ENCODE results near the gene OPN4.
A peak's percentile ranks its signal among the peaks of the same experiment; 100 is the strongest.

The OPN4 gene

GRCh38 chr10:86708783-86709380 is 54.5 kb downstream of the OPN4 start:
- no peak for ATAC-seq (replicated peaks)

DNA sequence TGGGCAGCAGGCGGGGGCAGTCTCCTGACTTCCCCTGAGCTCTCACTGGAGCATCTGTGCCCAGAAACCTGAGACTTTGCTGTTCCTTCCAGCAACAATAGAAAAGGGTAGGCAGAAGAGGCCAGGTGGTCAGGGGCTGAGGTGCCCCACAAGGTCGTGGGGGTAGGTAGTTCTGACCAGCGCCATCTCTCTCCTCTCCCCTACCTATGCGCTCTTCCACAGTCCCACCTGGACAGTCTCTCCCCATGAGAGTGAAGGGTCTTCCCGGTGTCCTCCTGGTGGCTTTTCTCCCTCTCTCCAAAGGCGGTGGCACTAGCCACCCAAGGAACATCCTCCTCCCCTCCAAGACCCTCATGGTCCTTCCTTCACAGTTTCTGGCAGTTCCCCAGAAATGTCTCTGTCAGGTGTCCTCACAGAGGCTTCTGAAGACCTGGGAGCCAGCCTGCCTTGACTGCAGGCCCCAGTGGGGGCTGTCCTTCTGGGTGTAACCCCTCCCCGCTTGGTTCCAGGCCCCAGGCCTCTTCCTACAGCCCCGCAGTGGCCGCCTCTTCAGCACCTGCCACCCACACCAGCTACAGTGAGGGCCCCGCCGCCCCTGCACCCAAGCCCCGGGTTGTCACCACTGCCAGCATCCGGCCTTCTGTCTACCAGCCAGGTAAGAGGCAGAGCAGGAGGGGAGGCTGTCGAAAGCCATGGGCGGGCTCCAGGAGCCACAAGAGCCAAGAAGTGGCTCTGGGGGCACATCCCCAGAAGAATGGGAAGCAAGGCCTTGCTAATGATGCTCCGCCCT is 55.2 kb downstream of the OPN4 start:
- Mint-ChIP-seq H3K9me3 (peaks cover 0 to 1% of the 10 kb centered on the region in 2 donors), H3K36me3 (ENCODE audit: insufficient read depth) (peaks cover 5% of the 10 kb centered on the region), H3K4me1 (ENCODE audit: low read depth in 2 of 2) (peaks cover 6 to 13% of the 10 kb centered on the region in 2 donors), H3K27me3 (no peaks in the 10 kb centered on the region), H3K27ac (peak overlapping the region; percentile 87 to 95), H3K4me3 (peak overlapping the region; percentile 71 to 75)
- DNase-seq (no peak), ATAC-seq (replicated peaks) (no peak)

More at GRCh38 chr10:86708783-86709380, 54.5 kb downstream of the OPN4 start:
- no peaks in the 10 kb centered on the region for H3K27me3 Mint-ChIP-seq
- no peak overlapping the region for H3K4me3 Mint-ChIP-seq
- H3K36me3 Mint-ChIP-seq (ENCODE audit: insufficient read depth) = peaks cover 5% of the 10 kb centered on the region
- H3K4me1 Mint-ChIP-seq (ENCODE audit: low read depth in 2 of 2) = peaks cover 6 to 13% of the 10 kb centered on the region in 2 donors
- H3K27ac Mint-ChIP-seq = no peak overlapping the region
- DNase-seq = no peak
- H3K9me3 Mint-ChIP-seq = peaks cover 0 to 1% of the 10 kb centered on the region in 2 donors

DNA sequence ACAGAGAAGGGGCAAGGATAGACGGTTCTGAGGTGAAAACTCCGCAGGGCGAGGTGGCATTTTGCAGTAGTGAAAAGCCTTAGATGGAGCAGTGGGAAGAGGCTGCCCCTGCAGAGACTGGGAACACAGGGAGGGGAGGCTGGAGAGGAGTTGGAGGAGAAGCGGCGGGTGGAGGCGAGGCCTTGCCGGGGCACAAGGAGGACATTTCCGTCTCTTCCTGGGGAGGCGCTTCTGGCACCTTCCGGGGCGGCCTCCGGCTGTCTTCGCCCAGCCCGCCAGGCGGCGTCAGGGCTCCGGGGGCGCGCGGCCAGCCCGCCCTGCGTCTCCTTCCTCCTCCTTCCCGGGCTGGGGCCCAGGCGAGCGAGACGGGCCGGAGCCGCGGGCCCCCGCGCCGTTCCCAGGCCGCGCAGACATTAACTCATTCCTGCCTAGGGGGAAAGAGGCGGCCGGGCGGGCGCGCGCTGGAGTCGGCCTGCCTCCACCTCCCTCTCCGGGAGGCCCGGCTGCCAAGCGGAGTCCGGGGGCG is 56.7 kb downstream of the OPN4 start:
- Mint-ChIP-seq H3K4me1 (ENCODE audit: low read depth in 2 of 2) (peaks cover 6 to 13% of the 10 kb centered on the region in 2 donors), H3K27me3 (no peaks in the 10 kb centered on the region), H3K4me3 (peak overlapping the region; percentile 71 to 75), H3K9me3 (peaks cover 0 to 1% of the 10 kb centered on the region in 2 donors), H3K27ac (peak overlapping the region; percentile 84 to 95), H3K36me3 (ENCODE audit: insufficient read depth) (peaks cover 5% of the 10 kb centered on the region)
- ATAC-seq (replicated peaks) = peak; percentile 91
- DNase-seq = peak; percentile 77 to 85 (median 84)

DNA sequence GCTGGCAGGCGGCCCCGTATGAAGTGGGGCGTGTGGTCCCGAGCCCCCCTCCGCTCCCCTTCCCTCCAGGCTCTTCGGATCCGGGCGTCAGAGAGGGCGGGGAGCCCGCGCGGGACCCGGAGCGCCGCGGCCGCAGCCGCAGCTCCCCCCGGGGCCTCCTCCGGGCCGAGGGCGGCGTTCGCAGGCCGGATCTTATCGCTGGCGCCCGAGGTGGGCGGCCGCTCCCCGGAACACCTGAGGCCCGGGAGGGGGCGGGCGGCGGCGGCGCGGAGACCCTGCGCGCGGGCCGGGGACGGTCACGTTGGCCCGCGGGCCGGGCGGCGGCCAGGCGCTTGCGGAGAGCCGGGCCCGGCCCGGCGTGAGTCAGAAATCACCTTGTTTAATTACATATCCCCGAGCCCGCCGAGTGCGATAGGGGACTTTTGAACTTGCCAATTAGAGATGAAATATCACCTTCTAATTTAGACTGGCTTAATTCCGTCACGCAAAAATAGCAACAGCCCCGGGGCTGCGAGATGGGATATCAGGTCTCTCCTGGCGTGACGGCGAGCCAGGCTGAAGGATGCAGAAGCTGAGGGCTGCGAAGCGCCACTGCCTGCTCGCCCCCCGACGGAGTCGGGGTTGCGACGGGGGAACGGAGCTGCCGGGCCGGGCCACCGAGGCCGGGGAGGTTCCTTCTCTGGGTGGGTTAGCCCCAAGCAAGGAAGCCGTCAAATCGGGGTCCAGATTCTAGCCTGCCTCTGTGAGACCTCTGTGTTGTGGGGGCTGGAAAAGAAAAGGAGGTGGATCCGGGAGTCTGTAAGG is 57.4 kb downstream of the OPN4 start:
- H3K9me3 Mint-ChIP-seq = peaks cover 0 to 1% of the 10 kb centered on the region in 2 donors
- peak overlapping the region; percentile 84 to 95 for H3K27ac Mint-ChIP-seq
- H3K27me3 Mint-ChIP-seq = no peaks in the 10 kb centered on the region
- ATAC-seq (replicated peaks) (peak; percentile 62), DNase-seq (peak; percentile 23 to 47 (median 47))
- H3K4me3 Mint-ChIP-seq = peak overlapping the region; percentile 77 to 78
- H3K4me1 Mint-ChIP-seq (ENCODE audit: low read depth in 2 of 2) = peaks cover 6 to 13% of the 10 kb centered on the region in 2 donors
- H3K36me3 Mint-ChIP-seq (ENCODE audit: insufficient read depth) = peaks cover 5% of the 10 kb centered on the region

GRCh38 chr10:86712317-86712707 is 58.0 kb downstream of the OPN4 start:
- peaks cover 6 to 13% of the 10 kb centered on the region in 2 donors for H3K4me1 Mint-ChIP-seq (ENCODE audit: low read depth in 2 of 2)
- H3K27ac Mint-ChIP-seq = peak overlapping the region; percentile 84 to 89
- no peaks in the 10 kb centered on the region for H3K27me3 Mint-ChIP-seq
- ATAC-seq (replicated peaks) (no peak), DNase-seq (no peak)
- H3K4me3 Mint-ChIP-seq = peak overlapping the region; percentile 77 to 78
- peaks cover 0 to 1% of the 10 kb centered on the region in 2 donors for H3K9me3 Mint-ChIP-seq
- peaks cover 5% of the 10 kb centered on the region for H3K36me3 Mint-ChIP-seq (ENCODE audit: insufficient read depth)

GRCh38 chr10:86715156-86715795 is 60.9 kb downstream of the OPN4 start:
- no peak for ATAC-seq (replicated peaks)
- H3K9me3 Mint-ChIP-seq = no peaks in the 10 kb centered on the region

DNA sequence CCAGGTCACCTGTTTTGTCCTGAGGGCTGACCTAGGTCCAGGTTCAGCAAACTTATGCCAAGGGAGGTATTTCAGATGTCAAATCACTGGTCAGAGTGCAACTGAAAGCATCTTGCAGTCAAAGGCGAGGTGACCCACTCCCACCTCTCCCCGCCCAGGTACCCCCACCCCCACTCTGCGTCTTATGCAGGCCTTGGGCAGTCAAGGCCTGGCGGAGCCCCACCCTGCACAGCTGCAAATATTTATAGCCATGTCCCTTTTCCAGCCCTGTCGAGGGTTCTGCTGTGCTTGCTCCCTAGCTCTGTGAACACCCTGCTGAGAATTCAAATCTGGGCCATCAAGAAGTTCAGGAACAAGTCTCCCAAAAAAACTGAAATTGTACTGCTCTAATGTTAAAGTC is 61.5 kb downstream of the OPN4 start:
- Mint-ChIP-seq H3K36me3 (ENCODE audit: insufficient read depth) (peaks cover under 1% of the 10 kb centered on the region), H3K4me1 (ENCODE audit: low read depth in 2 of 2) (peaks cover 5 to 6% of the 10 kb centered on the region in 2 donors)
- ATAC-seq (replicated peaks) = no peak

More at GRCh38 chr10:86715156-86715795, 60.9 kb downstream of the OPN4 start:
- no peak overlapping the region for H3K27ac Mint-ChIP-seq
- no peak for DNase-seq
- H3K4me3 Mint-ChIP-seq = no peak overlapping the region
- peaks cover 6 to 9% of the 10 kb centered on the region in 2 donors for H3K4me1 Mint-ChIP-seq (ENCODE audit: low read depth in 2 of 2)
- H3K27me3 Mint-ChIP-seq = peaks cover under 1 to 10% of the 10 kb centered on the region in 2 donors
- peaks cover 5% of the 10 kb centered on the region for H3K36me3 Mint-ChIP-seq (ENCODE audit: insufficient read depth)

More for the DNA sequence above, 61.5 kb downstream of the OPN4 start:
- H3K9me3 Mint-ChIP-seq = no peaks in the 10 kb centered on the region
- H3K27me3 Mint-ChIP-seq = peaks cover 6 to 16% of the 10 kb centered on the region in 2 donors
- DNase-seq = no peak
- H3K27ac Mint-ChIP-seq = no peak overlapping the region
- no peak overlapping the region for H3K4me3 Mint-ChIP-seq
